Measurements from ENCODE around the gene SH2D6. TPM values are rescaled to one million over a fixed set of nuclear protein-coding genes. Genes with fewer than 3 reads are reported as not detected.
A peak's percentile ranks its signal among the peaks of the same experiment; 100 is the strongest.

SH2D6 gene
- total and polyA plus RNA-seq, 9 of the 15 experiments (the other 6 are each of a cell fraction or from before 2014, with no cell fraction given), result 0.07 to 0.76 (median 0.33) TPM; not detected in 2

- no peak for TF ChIP-seq RB1 (IDR thresholded peaks at IDR 0.05; ENCODE audit: low read depth)
- TF ChIP-seq ZNF354B (CRISPR knock-in tag; IDR thresholded peaks at IDR 0.05), result no peak
- no peak for TF ChIP-seq HNRNPL (IDR thresholded peaks at IDR 0.05; ENCODE audit: low read depth, low read length)
- no peak for TF ChIP-seq NFYB (IDR thresholded peaks at IDR 0.05; ENCODE audit: extremely low read depth, insufficient read length)
- TF ChIP-seq ARID1B (IDR thresholded peaks at IDR 0.05), result no peak
- no peak for TF ChIP-seq TAF7 (tag; IDR thresholded peaks at IDR 0.05)
- no peak for TF ChIP-seq SLC30A9 (CRISPR knock-in tag; IDR thresholded peaks at IDR 0.05)
- no peak for TF ChIP-seq ZBTB1 (CRISPR knock-in tag; IDR thresholded peaks at IDR 0.05; ENCODE audit: borderline replicate concordance, low read depth)
- no peak for TF ChIP-seq CBX8 (IDR thresholded peaks at IDR 0.05; ENCODE audit: borderline replicate concordance, extremely low read depth, low read depth, low read length, poor library complexity, severe bottlenecking)
- TF ChIP-seq ZNF316 (IDR thresholded peaks at IDR 0.05), result no peak
- no peak for TF ChIP-seq MLLT1 (IDR thresholded peaks at IDR 0.05)
- no peak for TF ChIP-seq ZNF165 (CRISPR knock-in tag; IDR thresholded peaks at IDR 0.05; ENCODE audit: borderline replicate concordance)
- TF ChIP-seq PPARD (CRISPR knock-in tag; IDR thresholded peaks at IDR 0.05), result no peak
- TF ChIP-seq ZNF592 (IDR thresholded peaks at IDR 0.05), result peak; percentile 65; the same call in 1 of the 2 replicates
- no peak for TF ChIP-seq TCF7L2 (IDR thresholded peaks at IDR 0.05; ENCODE audit: low read depth, low read length)
- no peak for TF ChIP-seq CBX2 (IDR thresholded peaks at IDR 0.05; ENCODE audit: insufficient read depth, low read length, poor library complexity, severe bottlenecking)
- no peak for TF ChIP-seq DNMT1 (IDR thresholded peaks at IDR 0.05)
Measured at GRCh38 chr2:85419009-85419675, 628 bp downstream of the SH2D6 start (continued).

Measured in K562 (cell line).